WTC11 (cell line): ENCODE results near the gene RFX7.

ENCODE experiments used
- ATF3 ChIP-seq: sonication (generic); formaldehyde crosslinking; conservative IDR thresholded peaks from 2 replicates; pipeline ENCODE4 v1.8.1; 2022; ENCODE audit warnings: mild to moderate bottlenecking, missing genetic modification reagents
- CBFB ChIP-seq: sonication (generic); formaldehyde crosslinking; IDR thresholded peaks from 2 replicates; pipeline ENCODE4 v1.8.1; 2022; ENCODE audit warnings: mild to moderate bottlenecking, low read depth, missing genetic modification reagents
- CREB1 ChIP-seq: sonication (generic); formaldehyde crosslinking; IDR thresholded peaks from 2 replicates; pipeline ENCODE4 v1.8.0; 2023; ENCODE audit warnings: mild to moderate bottlenecking, missing genetic modification reagents
- CTCF ChIP-seq: fragments of 200-600 bp; IDR thresholded peaks from 2 replicates; pipeline ENCODE4 v1.8.0; 2022; ENCODE audit warnings: antibody characterized with exemption
- NFYB ChIP-seq: sonication (generic); formaldehyde crosslinking; conservative IDR thresholded peaks from 2 replicates; pipeline ENCODE4 v1.8.0; 2022; ENCODE audit warnings: low read depth, missing genetic modification reagents
- NR3C1 ChIP-seq: sonication (generic); formaldehyde crosslinking; conservative IDR thresholded peaks from 2 replicates; pipeline ENCODE4 v1.8.1; 2023; ENCODE audit warnings: low read depth, mild to moderate bottlenecking, missing genetic modification reagents
- PRDM15 ChIP-seq: sonication (generic); formaldehyde crosslinking; IDR thresholded peaks from 2 replicates; pipeline ENCODE4 v1.8.0; 2022; ENCODE audit warnings: missing genetic modification reagents
- SP1 ChIP-seq: sonication (generic); formaldehyde crosslinking; conservative IDR thresholded peaks from 2 replicates; pipeline ENCODE4 v1.8.1; 2022; ENCODE audit warnings: missing genetic modification reagents
- TP53 ChIP-seq: sonication (generic); formaldehyde crosslinking; IDR thresholded peaks from 2 replicates; pipeline ENCODE4 v1.8.1; 2023; ENCODE audit warnings: mild to moderate bottlenecking, missing genetic modification reagents
- ZBTB21 ChIP-seq: sonication (generic); formaldehyde crosslinking; IDR thresholded peaks from 2 replicates; pipeline ENCODE4 v1.8.1; 2023; ENCODE audit warnings: mild to moderate bottlenecking, missing genetic modification reagents, borderline replicate concordance
- TF ChIP-seq, protein P1 (sequence below): sonication (generic); formaldehyde crosslinking; IDR thresholded peaks from 2 replicates; pipeline ENCODE4 v1.8.0; 2023; ENCODE audit warnings: missing genetic modification reagents

- TF ChIP-seq, protein P1, sequence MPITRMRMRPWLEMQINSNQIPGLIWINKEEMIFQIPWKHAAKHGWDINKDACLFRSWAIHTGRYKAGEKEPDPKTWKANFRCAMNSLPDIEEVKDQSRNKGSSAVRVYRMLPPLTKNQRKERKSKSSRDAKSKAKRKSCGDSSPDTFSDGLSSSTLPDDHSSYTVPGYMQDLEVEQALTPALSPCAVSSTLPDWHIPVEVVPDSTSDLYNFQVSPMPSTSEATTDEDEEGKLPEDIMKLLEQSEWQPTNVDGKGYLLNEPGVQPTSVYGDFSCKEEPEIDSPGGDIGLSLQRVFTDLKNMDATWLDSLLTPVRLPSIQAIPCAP (CRISPR knock-in tag), result no peak
- no peak for TF ChIP-seq CREB1 (CRISPR knock-in tag)
- no peak for TF ChIP-seq TP53 (CRISPR knock-in tag)
- TF ChIP-seq NR3C1, result no peak
- no peak for TF ChIP-seq CTCF
- TF ChIP-seq ATF3, result no peak
- TF ChIP-seq CBFB (CRISPR knock-in tag), result no peak
- no peak for TF ChIP-seq ZBTB21 (CRISPR knock-in tag)
- no peak for TF ChIP-seq NFYB (CRISPR knock-in tag)
- TF ChIP-seq PRDM15 (CRISPR knock-in tag), result no peak
- TF ChIP-seq SP1 (CRISPR knock-in tag), result no peak
Observed at GRCh38 chr15:56272454-56272853, 28.8 kb upstream of the RFX7 start.
